Ecto neural progenitor cell (in vitro differentiated cells): ENCODE data around the gene RIPOR2.
"Not testable (repeated sequence)": the region's sequence is repeated elsewhere in the genome, so short reads cannot be mapped to it uniquely, and the experiment has no call there.

Experiments used
- DNase-seq: peaks from one replicate; pipeline ENCODE4 v3.0.0-alpha.2; 2018; ENCODE audit warnings: low spot score

RIPOR2 gene

DNA sequence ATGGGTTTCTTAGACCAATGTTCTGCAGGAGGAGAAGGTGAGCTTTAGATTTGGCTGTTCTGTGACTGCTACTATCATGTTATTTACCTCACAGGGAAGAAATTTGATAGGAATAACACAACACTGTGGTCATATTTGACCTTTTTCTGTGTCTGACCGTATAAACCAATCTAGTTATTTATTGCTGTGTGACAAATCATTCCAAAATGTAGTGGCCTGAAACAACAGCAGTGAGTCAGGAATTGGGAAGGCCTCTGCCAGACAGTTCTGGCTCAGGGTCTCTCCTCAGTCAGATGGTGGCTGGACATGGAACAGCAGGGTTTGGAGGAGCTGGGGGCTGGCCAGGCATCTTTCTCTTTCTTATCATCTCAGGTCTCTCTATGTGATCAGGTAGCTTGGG is 33.0 kb downstream of the RIPOR2 start:
- DNase-seq: no peak

DNA sequence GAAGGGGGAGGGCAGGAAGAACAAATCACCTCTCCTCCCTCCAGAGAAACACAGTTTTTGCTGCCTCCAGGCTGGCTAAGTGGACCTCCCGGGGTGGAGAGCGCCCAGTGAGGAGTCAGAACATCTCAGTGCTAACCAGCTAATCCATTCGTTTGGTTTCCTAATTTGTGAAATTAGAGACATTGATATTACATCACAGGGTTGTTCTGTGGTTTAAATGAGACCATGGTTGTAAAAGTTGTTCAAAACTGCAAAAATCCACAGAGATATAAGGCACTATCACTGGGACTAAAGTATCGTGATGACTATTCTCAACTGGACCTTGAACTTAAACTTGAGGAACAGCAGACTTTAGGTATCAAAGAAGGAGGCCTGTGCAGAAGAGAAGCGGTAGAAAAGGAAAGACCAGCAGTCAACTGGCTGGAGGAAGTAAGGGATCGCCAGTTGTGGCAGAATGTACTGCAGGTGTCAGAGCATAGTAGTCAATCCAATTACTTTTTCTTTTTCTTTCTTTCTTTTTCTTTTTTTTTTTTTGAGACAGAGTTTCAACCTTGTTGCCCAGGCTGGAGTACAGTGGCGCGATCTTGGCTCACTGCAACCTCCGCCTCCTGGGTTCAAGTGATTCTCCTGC is 33.9 kb downstream of the RIPOR2 start:
- no peak for DNase-seq

DNA sequence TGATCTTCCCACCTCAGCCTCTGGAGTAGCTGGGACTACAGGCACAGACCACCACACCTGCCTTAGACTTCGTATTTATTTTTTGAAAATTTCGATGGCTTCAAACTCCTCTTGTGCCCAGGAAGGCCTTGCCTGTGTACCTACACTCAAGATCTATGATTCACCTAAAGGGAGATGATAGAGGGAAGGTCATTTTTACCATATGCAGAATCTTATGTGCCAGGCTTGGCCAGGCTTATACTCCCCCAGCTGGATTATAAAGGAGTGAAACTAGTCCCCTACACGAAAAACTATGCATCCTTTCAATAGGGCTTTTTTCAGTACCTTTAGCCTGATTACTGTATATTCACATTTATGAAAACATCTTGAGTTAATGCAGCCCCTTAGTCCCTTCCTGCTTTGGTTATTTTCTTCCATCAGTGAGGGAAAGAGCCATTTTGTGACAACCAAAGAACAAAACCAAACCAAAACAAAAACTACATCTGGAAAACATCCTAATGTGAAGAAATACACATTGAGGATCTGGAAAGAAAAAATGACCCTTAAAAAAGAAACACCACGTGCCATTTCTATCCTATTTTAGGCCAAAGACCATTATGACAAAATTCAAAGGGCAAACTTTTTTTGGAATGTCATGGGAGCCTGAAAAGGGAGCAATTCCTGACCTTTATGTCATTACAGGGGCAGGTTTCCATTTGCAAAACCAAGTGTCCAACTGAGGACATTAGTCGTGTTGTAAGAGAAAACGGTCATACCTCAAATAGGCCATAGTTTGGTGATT is 34.7 kb downstream of the RIPOR2 start:
- no peak for DNase-seq

DNA sequence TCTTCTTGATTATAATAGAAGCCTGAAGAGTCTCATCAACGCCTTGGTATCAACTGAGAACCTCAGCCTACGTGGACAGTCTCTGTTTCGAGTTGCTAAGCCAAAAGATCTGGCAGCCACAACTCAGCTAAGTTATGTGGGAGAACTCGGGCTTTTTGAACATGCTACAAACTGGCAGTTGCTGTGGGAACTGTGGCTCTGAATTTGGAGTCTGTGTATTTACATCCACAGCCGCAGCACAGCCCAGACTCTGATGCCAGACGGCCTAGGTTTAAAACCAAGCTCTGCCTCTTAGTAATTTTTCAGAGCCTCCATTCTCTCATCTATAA is 35.8 kb downstream of the RIPOR2 start:
- no peak for DNase-seq

DNA sequence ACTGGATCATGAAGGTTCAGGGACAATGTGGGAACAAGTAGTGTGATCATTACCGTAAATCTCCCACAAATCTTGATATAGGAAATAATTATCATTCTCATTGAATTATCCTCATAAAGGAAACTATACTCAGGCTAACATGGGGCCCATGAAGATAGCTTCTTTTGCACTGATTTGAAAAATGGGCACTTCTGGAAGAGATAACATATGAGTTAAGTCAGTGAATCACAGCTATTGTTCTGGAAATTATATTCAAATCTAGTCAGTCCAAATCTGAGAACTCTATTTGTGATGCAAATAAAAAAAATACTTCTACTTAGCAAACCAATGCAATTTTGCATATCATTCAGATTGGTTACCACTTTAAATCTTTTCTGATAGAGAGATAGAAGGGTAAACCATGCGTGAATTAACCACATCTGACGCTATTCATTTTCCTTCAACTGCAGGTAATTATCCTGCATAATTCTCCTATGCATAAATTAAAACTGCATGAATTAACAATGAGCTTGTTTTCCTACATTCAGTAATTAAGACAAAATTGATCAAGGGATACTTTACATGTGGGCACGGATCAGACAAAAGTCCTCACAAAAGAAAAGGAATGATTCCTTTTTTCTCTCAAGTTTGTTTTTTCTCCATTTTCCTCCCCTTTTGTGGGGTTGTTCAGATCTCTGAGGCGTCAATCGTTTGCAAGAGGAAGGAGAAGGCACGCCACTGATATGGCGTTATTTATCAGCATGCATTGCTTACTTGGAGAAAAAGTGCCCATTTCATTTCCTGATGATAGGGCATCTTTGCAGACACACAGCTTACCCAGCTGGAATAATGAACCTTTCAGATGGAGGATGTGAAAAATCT is 36.4 kb downstream of the RIPOR2 start:
- DNase-seq: no peak

DNA sequence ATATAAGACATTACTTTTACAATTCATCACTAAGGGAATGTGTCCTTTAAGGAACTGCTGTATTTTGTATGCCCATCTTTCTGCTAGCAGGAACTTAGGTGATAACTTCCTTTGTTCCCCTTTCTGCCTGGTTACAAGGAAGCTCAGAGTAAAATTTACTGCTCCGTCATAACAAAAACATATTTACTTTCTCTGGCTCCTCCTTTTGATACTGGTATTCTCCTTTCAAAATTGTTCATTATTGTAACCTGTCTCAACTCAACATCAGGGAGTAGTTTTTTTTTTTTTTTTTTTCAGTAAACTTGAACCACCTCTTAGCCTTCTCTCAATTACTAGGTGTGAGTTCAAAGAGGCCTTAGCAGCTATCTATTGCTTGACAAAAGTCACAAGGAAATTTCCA is 37.1 kb downstream of the RIPOR2 start:
- no peak for DNase-seq

DNA sequence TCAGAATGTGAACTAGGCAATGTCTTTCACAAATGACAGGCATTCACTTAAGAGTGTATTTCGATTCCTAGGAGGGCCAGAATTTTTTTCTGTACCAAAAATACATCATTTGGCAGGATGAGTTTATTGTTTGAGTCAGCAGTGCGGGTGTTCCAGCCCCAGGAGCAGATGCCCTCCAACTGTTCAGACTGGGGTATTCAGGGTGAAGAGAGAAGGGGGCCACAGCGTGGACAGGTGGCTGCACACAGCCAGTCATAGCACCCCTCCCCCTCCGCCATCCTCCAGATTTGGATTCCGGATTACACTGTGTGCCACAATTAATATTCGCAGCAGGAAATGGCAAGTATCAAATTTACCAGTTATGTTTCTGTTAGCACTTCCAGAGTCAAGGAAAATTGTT is 38.6 kb downstream of the RIPOR2 start:
- DNase-seq: no peak

DNA sequence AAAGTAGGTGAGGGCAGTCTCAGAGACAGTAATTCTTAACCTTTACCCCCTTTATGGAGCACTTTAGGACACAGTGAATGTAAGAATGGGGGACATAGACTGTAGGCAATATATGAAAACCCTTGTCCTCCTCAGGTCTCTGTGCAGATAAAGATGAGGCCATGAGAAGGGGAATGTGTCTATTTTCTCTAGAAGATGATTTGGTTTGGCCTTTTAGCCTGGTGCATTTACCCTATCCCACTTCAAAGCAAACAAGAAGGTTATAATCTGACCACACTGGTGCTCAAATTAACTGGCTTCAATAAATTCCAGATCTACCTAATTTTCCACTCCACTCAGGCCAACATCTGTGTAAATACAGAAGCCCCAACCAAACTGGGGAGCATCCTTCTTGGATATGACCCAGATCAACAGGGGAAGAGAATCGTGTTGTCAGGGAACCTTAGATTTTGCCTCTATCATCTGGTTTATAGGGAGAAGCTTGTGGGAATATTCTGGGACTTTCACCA is 42.4 kb downstream of the RIPOR2 start:
- DNase-seq: no peak

DNA sequence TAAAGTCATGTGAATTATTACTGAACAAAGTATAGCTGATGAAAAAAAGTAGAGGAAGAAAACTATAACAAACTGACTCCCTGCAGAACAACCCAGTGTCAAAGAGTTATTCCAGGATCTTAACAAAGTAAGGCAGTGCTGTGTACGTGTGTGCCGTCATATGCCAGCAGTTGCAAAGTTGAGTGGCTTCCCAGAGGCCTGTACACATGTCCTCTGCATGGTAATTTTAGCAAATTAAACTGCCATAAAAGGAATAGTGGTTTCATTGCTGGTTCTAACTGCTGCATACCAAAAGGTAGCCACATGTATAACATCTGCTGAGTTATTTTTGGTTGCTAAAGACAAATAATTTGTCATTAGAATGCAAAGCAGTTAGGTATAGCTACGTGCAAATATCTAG is 44.8 kb downstream of the RIPOR2 start:
- no peak for DNase-seq

DNA sequence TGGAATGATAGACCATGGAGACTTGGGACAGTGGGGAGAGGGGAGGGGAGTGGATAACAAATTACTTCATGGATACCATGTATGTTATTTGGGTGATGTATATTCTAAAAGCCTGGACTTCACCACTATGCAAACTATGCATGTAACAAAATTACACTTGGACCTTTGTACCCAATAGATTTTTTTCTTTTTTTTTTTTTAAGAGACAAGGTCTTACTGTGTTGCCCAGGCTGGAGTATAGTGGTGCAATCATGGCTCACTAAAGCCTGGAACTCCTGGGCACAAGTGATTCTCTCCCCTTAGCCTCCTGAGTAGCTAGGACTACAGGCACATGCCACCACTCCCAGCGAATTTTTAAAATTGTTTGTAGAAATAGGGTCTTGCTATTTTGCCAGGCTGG is 45.3 kb downstream of the RIPOR2 start:
- DNase-seq: no peak

DNA sequence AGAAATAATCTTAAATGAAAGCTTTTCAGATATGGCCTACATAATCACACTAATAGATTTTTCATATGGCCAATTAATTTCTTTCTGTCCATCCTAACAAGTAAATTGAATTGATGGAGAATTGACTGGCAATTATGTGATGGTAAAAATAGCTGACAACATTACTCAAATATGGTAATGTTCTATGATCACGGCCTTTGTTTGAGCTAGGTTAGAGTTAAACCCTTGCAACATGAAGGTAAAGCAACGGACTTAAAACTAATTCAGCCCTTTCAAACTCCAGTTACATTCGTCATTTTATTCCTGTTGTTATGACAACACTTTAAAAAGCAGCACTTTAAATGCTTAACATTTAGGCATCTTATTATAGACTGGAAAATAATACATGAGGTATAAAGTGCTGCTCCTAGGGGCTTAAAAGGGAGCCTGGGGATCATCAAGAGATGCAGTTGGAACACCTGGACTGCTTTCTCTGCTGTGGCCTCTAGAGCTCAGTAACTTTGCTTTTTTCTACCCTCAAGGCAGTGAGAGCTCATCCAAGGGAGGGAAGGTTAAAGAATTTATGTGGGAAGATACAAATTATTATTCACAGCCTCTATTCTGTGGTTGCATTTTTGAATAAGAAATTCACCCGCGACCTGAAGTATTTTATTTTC is 46.9 kb downstream of the RIPOR2 start:
- no peak for DNase-seq

DNA sequence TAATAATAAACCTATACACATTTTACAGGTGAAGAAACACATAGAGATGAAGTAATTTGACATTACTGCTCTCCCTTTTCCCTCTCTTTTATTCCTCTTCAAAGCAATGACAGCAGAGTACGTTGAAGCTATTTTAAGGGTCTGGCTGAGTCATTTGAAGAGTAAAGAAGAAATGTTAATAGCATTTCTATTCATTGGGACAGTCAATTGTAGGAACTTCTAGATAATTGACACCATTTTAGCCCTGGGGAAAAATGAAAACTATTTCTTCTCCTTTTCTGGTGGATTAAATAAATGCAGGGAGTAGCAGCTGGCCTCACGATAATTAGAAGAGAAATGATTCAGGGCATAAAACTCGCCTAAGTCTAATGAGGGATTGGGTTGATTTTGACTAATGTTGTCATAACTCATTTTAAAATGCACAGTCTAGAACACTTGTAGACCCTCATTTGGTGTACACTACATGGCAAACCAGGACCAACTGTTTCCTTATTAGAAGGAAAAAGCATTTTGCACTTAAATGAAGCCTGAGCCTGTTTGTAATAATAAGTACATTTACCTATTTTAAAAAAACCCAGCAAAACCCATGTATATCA is 48.1 kb downstream of the RIPOR2 start:
- DNase-seq: no peak

DNA sequence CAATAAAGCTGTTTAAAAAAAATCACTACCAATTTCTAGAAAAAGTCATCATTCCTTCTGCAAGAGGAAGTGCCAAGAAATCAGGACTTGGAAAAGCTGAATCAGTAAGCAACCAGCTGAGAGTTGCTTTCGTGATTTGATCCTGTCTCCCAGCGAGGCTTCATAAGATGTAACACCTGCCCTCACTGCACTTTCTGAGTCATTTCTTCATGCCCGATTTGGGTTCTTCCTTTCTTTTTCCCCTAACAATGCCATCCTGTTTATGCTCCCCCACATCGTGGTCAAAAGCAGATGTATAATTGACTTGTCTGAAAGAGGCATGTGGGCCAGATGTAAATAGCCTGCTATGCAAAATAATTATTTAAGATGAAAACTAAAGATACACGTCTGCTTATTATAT is 52.1 kb downstream of the RIPOR2 start:
- DNase-seq: no peak

DNA sequence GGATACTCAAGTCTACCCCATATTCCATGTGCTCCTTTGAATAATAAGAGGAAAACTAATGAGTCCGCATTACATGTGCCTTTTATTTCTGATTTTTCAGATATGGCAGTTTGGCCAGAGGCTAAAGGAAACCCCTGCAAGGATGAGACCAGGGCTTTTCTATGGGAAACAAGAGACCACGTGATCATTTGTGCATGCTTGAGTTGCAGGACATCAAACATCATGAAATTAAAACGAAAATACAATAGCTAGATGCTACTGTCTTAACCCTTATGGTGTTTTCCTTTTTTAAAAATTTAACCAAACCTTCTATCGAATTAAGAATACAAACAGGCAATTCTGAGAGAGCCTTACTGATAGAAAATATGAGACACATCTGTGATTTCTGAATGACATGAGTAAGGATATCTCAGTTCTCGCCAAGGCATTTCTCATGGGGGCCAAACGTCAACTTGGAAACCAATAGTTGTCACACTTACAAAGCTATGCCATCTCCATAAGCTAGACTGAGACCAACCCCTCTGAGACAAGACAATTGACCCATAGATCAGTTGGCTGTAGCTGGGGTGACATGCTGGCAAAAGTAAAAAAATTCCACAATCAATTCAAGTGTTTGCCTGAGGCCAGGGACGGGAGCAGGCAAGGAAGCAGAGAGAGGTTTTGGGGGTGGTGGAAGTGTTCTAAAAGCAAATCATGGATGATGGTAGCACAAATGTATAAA is 52.8 kb downstream of the RIPOR2 start:
- DNase-seq: no peak

DNA sequence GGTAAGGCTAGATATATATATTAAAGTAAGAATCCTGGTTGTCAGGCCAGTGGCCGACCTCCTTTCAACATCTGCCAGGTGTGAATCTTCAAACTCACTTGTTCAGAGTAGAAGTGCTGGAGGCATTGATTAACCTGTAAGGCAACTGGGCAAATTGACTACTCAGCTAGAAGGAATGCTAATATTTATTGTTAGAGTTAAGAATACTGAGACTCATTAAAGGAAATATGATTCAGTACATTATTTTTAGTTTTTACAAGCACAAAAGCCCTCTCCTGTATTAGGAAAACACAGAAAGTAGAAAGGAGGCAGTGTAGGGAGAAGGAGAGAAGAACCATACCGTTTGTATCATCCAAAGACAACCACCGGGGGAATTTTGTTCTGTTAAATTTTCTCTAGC is 53.5 kb downstream of the RIPOR2 start:
- DNase-seq: no peak

DNA sequence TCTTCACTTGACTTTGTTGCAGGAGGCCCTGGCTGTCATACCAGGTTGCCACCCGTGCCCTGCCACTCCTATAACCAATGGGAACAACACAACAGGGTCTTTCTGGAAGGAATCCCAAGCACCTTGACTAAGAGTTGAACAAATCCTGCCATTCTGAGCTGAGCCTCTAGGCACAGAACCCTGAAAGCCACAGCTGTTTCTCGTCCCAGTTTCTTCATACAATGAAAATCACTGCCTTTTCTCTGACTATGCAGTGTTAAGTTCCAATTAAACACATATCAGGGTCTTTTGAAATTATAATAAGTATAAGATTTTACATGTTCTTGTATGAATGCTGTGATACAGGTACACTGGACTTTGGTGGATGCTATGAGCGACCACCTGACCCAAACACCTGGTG is 54.4 kb downstream of the RIPOR2 start:
- no peak for DNase-seq

DNA sequence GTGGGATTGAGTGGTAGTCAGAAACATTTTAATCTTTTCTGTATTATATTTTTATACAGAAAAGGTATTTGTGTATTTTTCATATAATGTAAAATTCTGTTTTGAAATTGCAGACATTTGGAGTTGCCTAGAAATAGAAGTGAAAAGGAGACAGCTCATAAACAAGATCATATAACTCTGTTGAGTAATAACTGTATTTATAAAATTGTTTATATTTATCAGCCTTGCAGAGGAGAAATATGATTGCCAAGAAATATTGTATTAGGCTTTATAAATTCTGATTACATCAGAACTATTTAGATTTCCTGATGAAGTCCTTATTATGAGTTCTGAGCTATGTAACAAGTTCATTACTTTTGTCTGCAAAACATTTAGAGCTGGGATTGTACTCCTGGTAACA is 55.3 kb downstream of the RIPOR2 start:
- no peak for DNase-seq

DNA sequence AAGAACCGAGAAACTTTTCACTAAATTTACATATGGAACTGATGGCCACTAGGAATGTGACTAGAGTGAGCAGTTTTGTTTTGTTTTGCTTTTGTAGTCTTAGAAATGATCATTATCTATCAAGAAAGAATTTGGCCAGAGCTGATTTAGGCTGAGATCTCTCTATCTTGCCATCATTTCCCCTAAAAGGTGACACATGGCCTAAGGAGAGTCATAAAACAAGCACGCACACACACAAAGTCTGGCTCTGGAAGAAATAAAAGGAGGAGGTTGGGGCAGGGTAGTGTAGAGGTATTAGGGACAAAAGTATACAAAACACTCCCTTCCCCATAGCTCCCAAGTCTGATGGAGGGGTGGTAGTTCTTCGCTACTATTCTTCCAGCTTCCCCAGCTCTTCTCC is 56.4 kb downstream of the RIPOR2 start:
- DNase-seq: no peak

DNA sequence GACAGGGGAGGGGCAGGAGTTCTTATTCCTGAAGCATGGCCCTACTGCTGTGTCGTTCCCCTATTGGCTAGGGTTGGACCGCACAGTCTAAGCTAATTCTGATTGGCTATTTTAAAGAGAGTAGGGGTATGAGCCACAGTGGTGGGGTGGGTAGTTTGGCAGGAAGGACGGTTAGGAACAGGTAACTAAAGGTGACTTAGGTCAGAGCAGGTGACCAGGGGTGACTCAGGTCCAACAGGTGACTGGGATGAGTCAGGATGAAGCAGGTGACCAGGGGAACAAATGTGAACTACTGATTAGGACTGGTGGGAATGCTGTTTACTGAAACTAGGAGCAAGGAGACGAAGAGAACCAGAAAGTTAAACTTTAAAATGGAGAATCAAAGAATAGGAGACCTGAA is 58.0 kb downstream of the RIPOR2 start:
- DNase-seq: not testable (repeated sequence)

DNA sequence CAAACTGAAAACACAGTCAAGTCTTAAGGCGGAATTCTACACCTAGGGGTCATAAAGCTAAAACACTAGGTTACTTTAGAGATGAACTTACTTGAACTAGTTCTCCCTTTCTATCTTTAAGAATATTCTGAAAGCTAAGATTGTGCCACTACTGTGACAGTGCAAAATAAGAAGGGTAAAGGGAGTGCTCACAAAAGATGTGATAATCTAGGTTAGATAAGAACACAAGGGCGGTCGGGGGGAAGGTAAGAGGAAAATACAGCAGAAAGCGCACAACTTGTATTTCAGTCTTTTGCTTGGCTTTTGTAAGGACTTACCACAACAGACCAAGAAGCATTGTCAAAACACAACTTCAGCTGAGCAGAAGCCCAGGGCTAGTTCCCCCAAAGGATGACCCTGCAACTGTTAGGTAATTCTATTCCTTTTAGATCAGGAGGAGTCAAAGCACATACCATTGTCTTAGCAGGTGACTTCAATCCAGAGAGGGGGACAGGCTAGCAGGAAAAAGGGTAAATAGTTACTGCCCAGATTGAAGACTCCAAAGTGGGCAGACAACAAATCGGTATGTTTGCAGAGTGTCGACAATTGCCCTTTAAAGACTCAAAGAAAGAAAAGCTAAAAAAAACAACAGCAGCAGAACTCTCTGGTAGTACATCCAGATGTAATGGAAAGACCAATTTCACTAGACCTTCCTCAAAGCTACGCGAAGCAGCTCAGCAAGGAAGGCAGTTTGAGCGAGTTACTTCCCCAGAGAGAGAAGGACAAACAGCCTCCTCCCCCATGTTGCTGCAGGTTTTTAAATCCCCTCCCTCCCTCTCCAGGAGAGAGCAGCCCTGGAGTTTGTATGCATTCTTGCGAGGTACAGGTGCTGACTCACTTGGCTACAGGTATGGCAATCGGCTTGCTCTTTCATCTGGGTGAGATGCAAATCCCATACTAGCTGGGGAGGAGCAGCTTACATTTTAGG is 59.0 kb downstream of the RIPOR2 start:
- no peak for DNase-seq
